HG03045 (cell line): ENCODE results near the gene NDUFA1.
"Not testable (repeated sequence)": the region's sequence is repeated elsewhere in the genome, so short reads cannot be mapped to it uniquely, and the experiment has no call there.

Experiments used
- ATAC-seq: cut with Tn5 transposase; IDR thresholded peaks from one replicate; pipeline ENCODE4 v1.9.1; 2021; ENCODE audit warnings: mild to moderate bottlenecking, moderate library complexity; ENCODE audit not compliant: unreplicated experiment

Gene NDUFA1

GRCh38 chrX:119871599-119872395, at the start of gene NDUFA1, which contains the start of gene RNF113A:
Gene NDUFA1 (plus strand): TSS chrX:119871832. CDS start chrX:119871912, 80 bp downstream.
Gene RNF113A (minus strand): TSS chrX:119871733. CDS start chrX:119871613, 120 bp downstream.
- peak; percentile 94 for ATAC-seq

- not testable (repeated sequence) for ATAC-seq
Measured at GRCh38 chrX:119824221-119824620, 47.4 kb upstream of the NDUFA1 start.

- ATAC-seq: no peak
Measured at GRCh38 chrX:119826399-119826959, 45.2 kb upstream of the NDUFA1 start.

- no peak for ATAC-seq
Measured at GRCh38 chrX:119828446-119828845, 43.2 kb upstream of the NDUFA1 start.

- ATAC-seq: no peak
Measured at GRCh38 chrX:119833905-119834304, 37.7 kb upstream of the NDUFA1 start.

GRCh38 chrX:119852382-119853353, 19.0 kb upstream of the NDUFA1 start, which contains the start of gene UPF3B:
Gene UPF3B (minus strand): TSS chrX:119852963. CDS start chrX:119852928, 35 bp downstream.
- ATAC-seq: peak; percentile 94

- no peak for ATAC-seq
Measured at GRCh38 chrX:119853444-119853843, 18.2 kb upstream of the NDUFA1 start.

- ATAC-seq: peak; percentile 7
Measured at GRCh38 chrX:119870626-119871131, 953 bp upstream of the NDUFA1 start.

- peak; percentile 33 for ATAC-seq
Measured at GRCh38 chrX:119871245-119871598, 410 bp upstream of the NDUFA1 start.

- ATAC-seq: no peak
Measured at GRCh38 chrX:119878740-119879139, 7.1 kb downstream of the NDUFA1 start.

- ATAC-seq: no peak
Measured at GRCh38 chrX:119880076-119880475, 8.4 kb downstream of the NDUFA1 start.

GRCh38 chrX:119880552-119881437, 9.2 kb downstream of the NDUFA1 start:
- no peak for ATAC-seq

- ATAC-seq: no peak
Measured at GRCh38 chrX:119885554-119886428, 14.2 kb downstream of the NDUFA1 start.

- no peak for ATAC-seq
Measured at GRCh38 chrX:119887721-119888425, 16.2 kb downstream of the NDUFA1 start.

- ATAC-seq: not testable (repeated sequence)
Measured at GRCh38 chrX:119890626-119891025, 19.0 kb downstream of the NDUFA1 start.

- ATAC-seq: not testable (repeated sequence)
Measured at GRCh38 chrX:119891961-119892692, 20.5 kb downstream of the NDUFA1 start.

- no peak for ATAC-seq
Measured at GRCh38 chrX:119895843-119896326, 24.3 kb downstream of the NDUFA1 start, which contains the start of gene AKAP14. Gene AKAP14 (plus strand): TSS chrX:119895893. CDS start chrX:119903224, 7,331 bp downstream.
